HEK293 (cell line): ENCODE data around the gene NOL3.

Experiments
- CTCF ChIA-PET: fragments of 350-600 bp; formaldehyde crosslinking; extraction: SDS; loops from one replicate; lab custom pipeline; 2021; ENCODE audit warnings: antibody characterized with exemption; lab: Yijun Ruan, JAX
- POLR2A ChIA-PET: fragments of 300-600 bp; formaldehyde crosslinking; extraction: SDS; loops from one replicate; lab custom pipeline; 2020; ENCODE audit warnings: antibody characterized with exemption, inconsistent platforms; lab: Yijun Ruan, JAX
- H3K27ac ChIP-seq: fragments of 200-500 bp; sonication (Bioruptor generic); 2 replicates; pipeline ENCODE4 v1.5.1; 2014; ENCODE audit warnings: low read depth, low read length, control low read depth, inconsistent platforms; ENCODE audit errors: extremely low read depth
- H3K36me3 ChIP-seq, 2 experiments: fragments of 200-500 bp in 1 of 2; sonication (Bioruptor generic) in 1 of 2; 1 replicate in 1 of 2; 2 replicates in 1 of 2; pipeline ENCODE4 v1.5.1; 2014 to 2017; ENCODE audit warnings: inconsistent platforms in 2 of 2, low read length in 2 of 2; ENCODE audit not compliant: control insufficient read depth in 2 of 2, insufficient read depth in 1 of 2
- H3K4me1 ChIP-seq: fragments of 200-500 bp; sonication (Bioruptor generic); 2 replicates; pipeline ENCODE4 v1.5.1; 2014; ENCODE audit warnings: mild to moderate bottlenecking, low read length, inconsistent platforms; ENCODE audit not compliant: control insufficient read depth, insufficient read depth
- H3K4me3 ChIP-seq: 2 replicates; pipeline ENCODE4 v1.5.1; 2011; ENCODE audit warnings: low read depth, mild to moderate bottlenecking, control low read depth, low read length, moderate library complexity
- H3K9me3 ChIP-seq: fragments of 200-500 bp; sonication (Bioruptor generic); 2 replicates; pipeline ENCODE4 v1.5.1; 2014; ENCODE audit warnings: low read depth, low read length, inconsistent platforms; ENCODE audit not compliant: control insufficient read depth, insufficient read depth
- KLF1 ChIP-seq: fragments of 450-650 bp; formaldehyde crosslinking; IDR thresholded peaks from 2 replicates; pipeline ENCODE4 v1.5.1; 2016; ENCODE audit warnings: missing biosample characterization, missing genetic modification characterization
- KLF9 ChIP-seq: fragments of 450-650 bp; formaldehyde crosslinking; IDR thresholded peaks from 2 replicates; pipeline ENCODE4 v1.5.1; 2016; ENCODE audit warnings: missing biosample characterization, missing genetic modification characterization, low read depth
- PRDM1 ChIP-seq: fragments of 450-650 bp; formaldehyde crosslinking; IDR thresholded peaks from 2 replicates; pipeline ENCODE4; 2016; ENCODE audit warnings: missing biosample characterization, missing genetic modification characterization
- SP2 ChIP-seq: fragments of 450-650 bp; formaldehyde crosslinking; IDR thresholded peaks from 2 replicates; pipeline ENCODE4 v1.5.1; 2016; ENCODE audit warnings: missing biosample characterization, missing genetic modification characterization
- SP3 ChIP-seq: fragments of 450-650 bp; formaldehyde crosslinking; IDR thresholded peaks from 2 replicates; pipeline ENCODE4 v1.5.1; 2016; ENCODE audit warnings: missing biosample characterization, missing genetic modification characterization
- ZFHX2 ChIP-seq: fragments of 450-650 bp; formaldehyde crosslinking; conservative IDR thresholded peaks from 2 replicates; pipeline ENCODE4 v1.5.1; 2016; ENCODE audit warnings: missing biosample characterization, missing genetic modification characterization
- ZNF274 ChIP-seq, 2 experiments: fragments of 200-500 bp in 1 of 2; fragments of 450-650 bp in 1 of 2; sonication (Bioruptor generic) in 1 of 2; formaldehyde crosslinking in 1 of 2; IDR thresholded peaks; 2 replicates each; pipeline versions ENCODE4 v1.5.1 to v1.6.1; 2014 to 2016; ENCODE audit warnings: borderline replicate concordance in 1 of 2, inconsistent platforms in 1 of 2, low read length in 1 of 2, missing biosample characterization in 1 of 2, missing genetic modification characterization in 1 of 2
- ZNF335 ChIP-seq: fragments of 450-650 bp; formaldehyde crosslinking; conservative IDR thresholded peaks from 2 replicates; pipeline ENCODE4 v1.5.1; 2016; ENCODE audit warnings: missing biosample characterization, missing genetic modification characterization
- ZNF544 ChIP-seq: fragments of 450-650 bp; formaldehyde crosslinking; IDR thresholded peaks from 2 replicates; pipeline ENCODE4 v1.5.0; 2017; ENCODE audit warnings: missing biosample characterization, missing genetic modification characterization
- ZNF621 ChIP-seq: fragments of 450-650 bp; formaldehyde crosslinking; IDR thresholded peaks from 2 replicates; pipeline ENCODE4 v1.5.1; 2017; ENCODE audit warnings: missing biosample characterization, missing genetic modification characterization
- ZNF626 ChIP-seq: fragments of 450-650 bp; sonication (Bioruptor Pico); formaldehyde crosslinking; IDR thresholded peaks from 2 replicates; pipeline ENCODE4 v1.5.1; 2018; ENCODE audit warnings: missing biosample characterization, missing genetic modification characterization, inconsistent platforms
- ZNF660 ChIP-seq: fragments of 450-650 bp; IDR thresholded peaks from 2 replicates; pipeline ENCODE4 v1.5.1; 2018; ENCODE audit warnings: missing biosample characterization, mild to moderate bottlenecking, missing genetic modification characterization
- ZNF664 ChIP-seq: fragments of 450-650 bp; formaldehyde crosslinking; IDR thresholded peaks from 2 replicates; pipeline ENCODE4 v1.5.1; 2016; ENCODE audit warnings: missing biosample characterization, missing genetic modification characterization
- ZNF670 ChIP-seq: fragments of 450-650 bp; formaldehyde crosslinking; IDR thresholded peaks from 2 replicates; pipeline ENCODE4 v1.5.1; 2016; ENCODE audit warnings: missing biosample characterization, missing genetic modification characterization, low read depth
- TF ChIP-seq, protein P1 (sequence below): fragments of 450-650 bp; formaldehyde crosslinking; IDR thresholded peaks from 2 replicates; pipeline ENCODE4 v1.5.1; 2016; ENCODE audit warnings: missing biosample characterization, missing genetic modification characterization
- TF ChIP-seq, protein P2 (sequence below): fragments of 450-650 bp; formaldehyde crosslinking; IDR thresholded peaks from 2 replicates; pipeline ENCODE4 v1.5.1; 2016; ENCODE audit warnings: missing biosample characterization, missing genetic modification characterization
- TF ChIP-seq, protein P3 (sequence below): fragments of 450-650 bp; formaldehyde crosslinking; IDR thresholded peaks from 2 replicates; pipeline ENCODE4 v1.5.1; 2017; ENCODE audit warnings: missing biosample characterization, missing genetic modification characterization
- TF ChIP-seq, protein P4 (sequence below): fragments of 450-650 bp; formaldehyde crosslinking; optimal IDR thresholded peaks from 2 replicates; pipeline ENCODE3; 2016; ENCODE audit warnings: missing biosample characterization, mild to moderate bottlenecking, missing genetic modification characterization

Gene NOL3

DNA sequence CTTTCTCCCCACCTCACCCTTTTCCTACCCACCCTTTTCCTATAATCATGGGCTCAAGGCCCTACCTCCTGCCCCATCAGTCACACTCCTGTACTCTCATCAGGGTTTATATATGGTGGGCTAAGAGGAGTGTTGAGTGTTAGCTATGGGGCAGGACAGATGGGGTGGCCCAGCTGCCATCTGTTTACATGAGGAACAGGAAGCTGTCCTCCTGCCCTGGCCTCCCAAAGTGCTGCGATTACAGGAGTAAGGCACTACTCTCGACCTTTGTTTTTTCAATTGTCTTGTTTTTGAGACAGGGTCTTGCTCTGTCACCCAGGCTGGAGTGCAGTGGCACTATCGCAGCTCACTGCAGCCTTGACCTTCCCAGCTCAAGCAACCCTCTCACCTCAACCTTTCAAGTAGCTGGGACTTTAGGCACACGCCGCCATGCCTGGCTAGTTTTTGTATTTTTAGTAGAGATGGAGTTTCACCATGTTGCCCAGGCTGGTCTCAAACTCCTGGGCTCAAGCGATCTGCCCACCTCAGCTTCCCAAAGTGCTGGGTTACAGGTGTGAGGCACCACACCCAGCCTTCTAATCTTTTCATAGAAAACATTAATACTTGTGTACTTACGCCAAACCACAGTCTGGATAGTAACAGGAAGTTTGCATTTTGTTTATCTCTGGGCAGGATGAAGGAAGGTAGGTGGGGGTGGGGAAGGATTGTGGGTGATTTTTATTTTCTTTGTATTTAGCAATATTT, 12.3 kb upstream of the NOL3 start:
- POLR2A ChIA-PET: no interaction called here
- Histone ChIP-seq H3K27ac (no peak overlapping the region), H3K4me3 (no peak overlapping the region), H3K9me3 (no peaks in the 10 kb centered on the region), H3K36me3 (no peaks in the 10 kb centered on the region), H3K4me1 (no peaks in the 10 kb centered on the region)
- TF ChIP-seq ZNF626 (tag by site-specific recombination): no peak
- TF ChIP-seq ZNF660 (tag by site-specific recombination): no peak
- no peak for TF ChIP-seq ZNF544 (tag by site-specific recombination)
- TF ChIP-seq ZNF274 (IDR thresholded peaks at IDR 0.05; ENCODE audit: low read length): no peak
- TF ChIP-seq ZNF274 (tag by site-specific recombination; IDR thresholded peaks at IDR 0.05; ENCODE audit: borderline replicate concordance): no peak
- no peak for TF ChIP-seq ZNF664 (tag by site-specific recombination)
- CTCF ChIA-PET: interaction anchor here (0.9 to 7.4 kb wide), 8 partner anchors 9 to 180 kb away, joined by 3 to 155 read pairs (median 4); partner anchors contain the start of gene NOL3

DNA sequence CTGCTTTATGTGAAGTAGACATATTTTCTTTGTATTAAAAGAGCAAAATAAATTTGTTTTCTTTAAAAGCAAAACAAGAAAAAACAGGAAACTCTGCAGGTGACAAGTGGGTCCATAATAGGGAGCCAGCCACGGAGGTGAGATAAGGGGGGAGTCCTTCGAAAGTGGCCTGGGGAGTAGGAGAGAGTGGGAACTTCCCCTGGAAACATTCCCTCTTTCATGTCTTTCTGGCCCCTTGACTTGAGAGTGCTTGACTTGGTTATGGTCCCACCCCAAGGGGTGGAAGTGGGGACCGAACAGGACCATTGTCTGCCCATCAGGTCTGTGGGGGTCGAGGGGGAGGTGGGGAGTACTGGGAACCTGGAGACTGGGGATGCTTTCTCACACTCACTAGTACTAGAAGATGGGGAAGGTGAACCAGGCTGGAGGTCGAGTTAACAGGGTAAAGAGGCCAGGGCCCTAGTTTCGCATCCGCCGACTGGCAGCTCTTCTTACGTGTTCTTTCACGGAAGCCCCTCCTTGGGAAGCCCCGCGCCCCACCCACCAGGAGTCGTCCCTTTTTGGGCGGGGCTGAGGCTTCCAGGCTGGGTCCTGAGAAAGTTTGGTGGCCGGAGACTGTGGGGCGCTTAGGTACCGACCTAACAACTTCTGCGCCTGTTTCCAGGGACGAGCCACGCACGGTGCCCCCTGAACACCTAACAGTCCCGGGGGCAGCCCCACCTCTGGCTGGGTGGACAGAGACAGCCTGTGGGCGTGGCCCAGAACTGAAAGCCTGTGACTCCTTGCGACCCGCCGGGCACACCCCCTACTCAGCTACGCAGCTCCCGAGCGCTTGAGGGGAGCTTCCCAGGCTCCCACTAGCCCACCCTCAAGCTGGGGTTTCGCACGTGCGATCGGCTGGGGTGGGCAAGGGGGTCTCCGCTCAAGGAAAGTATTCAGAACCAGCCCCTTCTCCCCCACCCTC, 11.4 kb upstream of the NOL3 start:
- H3K4me1 ChIP-seq: no peaks in the 10 kb centered on the region
- peak overlapping the region; percentile 75 for H3K4me3 ChIP-seq
- H3K36me3 ChIP-seq: peaks cover 0 to 3% of the 10 kb centered on the region in 2 experiments; a peak in 1 of 3 replicates
- no peaks in the 10 kb centered on the region for H3K9me3 ChIP-seq
- TF ChIP-seq ZNF335 (tag by site-specific recombination) (peak; percentile 67), KLF9 (tag by site-specific recombination) (peak; percentile 90), PRDM1 (tag by site-specific recombination) (peak; percentile 79), ZNF670 (tag by site-specific recombination) (no peak), KLF1 (tag by site-specific recombination) (peak; percentile 49; the same call in 1 of the 2 replicates), ZNF621 (tag by site-specific recombination) (no peak), SP3 (peak; percentile 67), SP2 (tag by site-specific recombination) (peak; percentile 68)
- TF ChIP-seq, protein P1, sequence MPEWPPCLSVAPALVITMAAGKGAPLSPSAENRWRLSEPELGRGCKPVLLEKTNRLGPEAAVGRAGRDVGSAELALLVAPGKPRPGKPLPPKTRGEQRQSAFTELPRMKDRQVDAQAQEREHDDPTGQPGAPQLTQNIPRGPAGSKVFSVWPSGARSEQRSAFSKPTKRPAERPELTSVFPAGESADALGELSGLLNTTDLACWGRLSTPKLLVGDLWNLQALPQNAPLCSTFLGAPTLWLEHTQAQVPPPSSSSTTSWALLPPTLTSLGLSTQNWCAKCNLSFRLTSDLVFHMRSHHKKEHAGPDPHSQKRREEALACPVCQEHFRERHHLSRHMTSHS (tag by site-specific recombination): no peak
- TF ChIP-seq, protein P2, sequence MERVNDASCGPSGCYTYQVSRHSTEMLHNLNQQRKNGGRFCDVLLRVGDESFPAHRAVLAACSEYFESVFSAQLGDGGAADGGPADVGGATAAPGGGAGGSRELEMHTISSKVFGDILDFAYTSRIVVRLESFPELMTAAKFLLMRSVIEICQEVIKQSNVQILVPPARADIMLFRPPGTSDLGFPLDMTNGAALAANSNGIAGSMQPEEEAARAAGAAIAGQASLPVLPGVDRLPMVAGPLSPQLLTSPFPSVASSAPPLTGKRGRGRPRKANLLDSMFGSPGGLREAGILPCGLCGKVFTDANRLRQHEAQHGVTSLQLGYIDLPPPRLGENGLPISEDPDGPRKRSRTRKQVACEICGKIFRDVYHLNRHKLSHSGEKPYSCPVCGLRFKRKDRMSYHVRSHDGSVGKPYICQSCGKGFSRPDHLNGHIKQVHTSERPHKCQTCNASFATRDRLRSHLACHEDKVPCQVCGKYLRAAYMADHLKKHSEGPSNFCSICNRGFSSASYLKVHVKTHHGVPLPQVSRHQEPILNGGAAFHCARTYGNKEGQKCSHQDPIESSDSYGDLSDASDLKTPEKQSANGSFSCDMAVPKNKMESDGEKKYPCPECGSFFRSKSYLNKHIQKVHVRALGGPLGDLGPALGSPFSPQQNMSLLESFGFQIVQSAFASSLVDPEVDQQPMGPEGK: peak; percentile 54; the same call in 1 of the 2 replicates
- ChIA-PET POLR2A (interaction anchor here (1.7 kb wide), 1 partner anchor 141 kb away, joined by 5 read pairs; no protein-coding TSS in a partner anchor), CTCF (interaction anchor here (0.7 to 7.4 kb wide), 8 partner anchors 9 to 253 kb away, joined by 3 to 155 read pairs (median 7); partner anchors contain the start of genes CES3 and NOL3)
- H3K27ac ChIP-seq: no peak overlapping the region; the same call in 1 of the 2 replicates

DNA sequence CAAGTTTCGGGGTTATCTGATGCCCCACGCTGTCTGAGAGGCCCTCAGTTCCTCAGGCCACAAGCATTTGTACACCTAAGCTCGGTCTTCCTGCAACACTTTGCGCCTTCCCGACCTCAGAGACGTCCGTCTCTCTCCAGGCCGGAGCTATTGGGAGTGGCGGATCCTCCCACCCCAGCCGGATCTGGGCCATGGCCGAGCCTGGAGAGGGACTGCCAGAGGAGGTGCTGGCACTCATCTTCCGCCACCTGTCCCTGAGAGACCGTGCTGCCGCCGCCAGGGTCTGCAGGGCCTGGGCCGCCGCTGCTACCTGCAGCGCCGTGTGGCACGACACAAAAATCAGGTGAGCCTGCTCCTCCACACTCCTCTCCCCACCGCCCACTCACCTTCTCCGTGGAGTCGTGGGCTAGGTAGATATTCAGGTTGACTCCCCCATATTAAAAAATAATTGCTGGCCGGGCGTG, 8.7 kb upstream of the NOL3 start:
- no peak overlapping the region for H3K27ac ChIP-seq
- CTCF ChIA-PET: interaction anchor here (0.7 to 2.4 kb wide), 5 partner anchors 8 to 352 kb away, joined by 3 to 11 read pairs (median 5); partner anchors contain the start of gene NOL3

More for the DNA sequence above, 8.7 kb upstream of the NOL3 start:
- Histone ChIP-seq H3K4me1 (no peaks in the 10 kb centered on the region), H3K36me3 (peaks cover 0 to 3% of the 10 kb centered on the region in 2 experiments; a peak in 1 of 3 replicates), H3K4me3 (no peak overlapping the region), H3K9me3 (no peaks in the 10 kb centered on the region)
- POLR2A ChIA-PET: no interaction called here
- TF ChIP-seq, protein P3, sequence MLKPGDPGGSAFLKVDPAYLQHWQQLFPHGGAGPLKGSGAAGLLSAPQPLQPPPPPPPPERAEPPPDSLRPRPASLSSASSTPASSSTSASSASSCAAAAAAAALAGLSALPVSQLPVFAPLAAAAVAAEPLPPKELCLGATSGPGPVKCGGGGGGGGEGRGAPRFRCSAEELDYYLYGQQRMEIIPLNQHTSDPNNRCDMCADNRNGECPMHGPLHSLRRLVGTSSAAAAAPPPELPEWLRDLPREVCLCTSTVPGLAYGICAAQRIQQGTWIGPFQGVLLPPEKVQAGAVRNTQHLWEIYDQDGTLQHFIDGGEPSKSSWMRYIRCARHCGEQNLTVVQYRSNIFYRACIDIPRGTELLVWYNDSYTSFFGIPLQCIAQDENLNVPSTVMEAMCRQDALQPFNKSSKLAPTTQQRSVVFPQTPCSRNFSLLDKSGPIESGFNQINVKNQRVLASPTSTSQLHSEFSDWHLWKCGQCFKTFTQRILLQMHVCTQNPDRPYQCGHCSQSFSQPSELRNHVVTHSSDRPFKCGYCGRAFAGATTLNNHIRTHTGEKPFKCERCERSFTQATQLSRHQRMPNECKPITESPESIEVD (tag by site-specific recombination): no peak
- TF ChIP-seq, protein P4, sequence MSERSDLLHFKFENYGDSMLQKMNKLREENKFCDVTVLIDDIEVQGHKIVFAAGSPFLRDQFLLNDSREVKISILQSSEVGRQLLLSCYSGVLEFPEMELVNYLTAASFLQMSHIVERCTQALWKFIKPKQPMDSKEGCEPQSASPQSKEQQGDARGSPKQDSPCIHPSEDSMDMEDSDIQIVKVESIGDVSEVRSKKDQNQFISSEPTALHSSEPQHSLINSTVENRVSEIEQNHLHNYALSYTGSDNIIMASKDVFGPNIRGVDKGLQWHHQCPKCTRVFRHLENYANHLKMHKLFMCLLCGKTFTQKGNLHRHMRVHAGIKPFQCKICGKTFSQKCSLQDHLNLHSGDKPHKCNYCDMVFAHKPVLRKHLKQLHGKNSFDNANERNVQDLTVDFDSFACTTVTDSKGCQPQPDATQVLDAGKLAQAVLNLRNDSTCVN (tag by site-specific recombination): no peak
- peak; percentile 36 for TF ChIP-seq ZFHX2 (tag by site-specific recombination)
